HG03103 (cell line): ENCODE data around the gene RCAN3.
"Not testable (repeated sequence)": the region's sequence is repeated elsewhere in the genome, so short reads cannot be mapped to it uniquely, and the experiment has no call there.

Experiments
- ATAC-seq: cut with Tn5 transposase; IDR thresholded peaks from one replicate; pipeline ENCODE4 v1.9.1; 2021; ENCODE audit warnings: low read depth; ENCODE audit not compliant: unreplicated experiment

The RCAN3 gene

DNA sequence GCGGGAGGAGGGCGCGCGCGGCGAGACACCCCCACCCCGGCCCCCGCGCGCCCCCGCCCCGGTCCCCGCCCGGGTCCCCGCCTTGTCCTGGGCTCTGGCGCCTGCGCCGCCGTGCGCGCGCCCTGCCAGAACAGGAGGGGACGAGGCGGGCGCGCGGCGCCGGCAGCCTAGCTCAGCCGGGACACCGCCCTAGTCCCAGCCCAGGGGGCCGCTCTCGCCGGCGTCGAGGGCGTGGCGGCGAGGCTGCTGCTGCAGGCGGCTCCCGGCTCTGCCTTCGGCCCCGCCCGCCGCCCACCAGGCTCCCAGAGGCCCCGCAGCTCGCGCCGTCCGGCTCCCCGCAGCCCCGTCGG, at the start of gene RCAN3:
RCAN3 (plus strand) TSS at position 128 of the 350 bp plus-strand sequence. CDS start 11,537 bp downstream, outside the sequence.
- ATAC-seq, result peak; percentile 81

DNA sequence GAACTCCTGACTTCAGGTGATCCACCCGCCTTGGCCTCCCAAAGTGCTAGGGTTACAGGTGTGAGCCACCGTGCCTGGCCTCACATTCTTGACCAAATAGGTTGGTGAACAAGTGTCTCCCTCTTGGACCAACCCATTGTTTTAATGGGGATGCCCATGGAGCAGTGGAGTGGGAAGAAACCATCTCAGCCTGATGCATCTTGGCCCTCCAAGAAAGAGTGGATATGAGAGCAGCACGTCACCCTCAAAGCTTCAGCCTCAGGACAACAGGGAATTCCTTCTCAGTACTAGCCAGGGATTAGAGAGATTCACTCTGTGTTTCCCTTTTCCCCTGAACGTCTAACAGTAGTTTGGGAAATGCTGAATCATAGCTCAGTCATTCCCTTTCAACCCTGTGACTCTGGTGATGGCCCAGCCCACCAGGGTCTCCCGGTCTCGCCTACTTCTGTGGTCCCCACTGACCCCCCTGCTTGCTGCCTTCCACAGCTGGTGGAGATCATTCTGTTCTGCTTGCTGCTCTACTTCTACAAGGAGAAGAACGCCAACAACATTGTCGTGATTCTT, 49.6 kb upstream of the RCAN3 start:
- no peak for ATAC-seq

DNA sequence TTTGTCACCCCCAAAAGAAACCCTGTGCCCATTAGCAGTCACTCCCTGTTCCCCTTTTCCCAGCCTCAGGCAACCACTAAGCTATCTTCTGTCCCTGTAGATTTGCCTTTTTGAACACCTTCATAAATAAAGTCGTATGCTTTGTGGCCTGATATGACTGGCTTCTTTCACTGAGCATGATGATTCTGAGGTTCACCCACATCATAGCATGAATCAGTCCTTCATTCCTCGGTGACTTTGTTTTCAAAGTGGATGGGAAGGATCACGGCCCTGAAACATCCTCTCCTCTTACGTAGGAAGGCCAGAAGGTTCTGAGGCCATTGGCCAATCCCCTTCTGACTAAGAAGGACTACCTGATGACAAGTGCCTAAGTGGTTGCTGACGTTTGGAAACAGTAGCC, 48.0 kb upstream of the RCAN3 start:
- no peak for ATAC-seq

DNA sequence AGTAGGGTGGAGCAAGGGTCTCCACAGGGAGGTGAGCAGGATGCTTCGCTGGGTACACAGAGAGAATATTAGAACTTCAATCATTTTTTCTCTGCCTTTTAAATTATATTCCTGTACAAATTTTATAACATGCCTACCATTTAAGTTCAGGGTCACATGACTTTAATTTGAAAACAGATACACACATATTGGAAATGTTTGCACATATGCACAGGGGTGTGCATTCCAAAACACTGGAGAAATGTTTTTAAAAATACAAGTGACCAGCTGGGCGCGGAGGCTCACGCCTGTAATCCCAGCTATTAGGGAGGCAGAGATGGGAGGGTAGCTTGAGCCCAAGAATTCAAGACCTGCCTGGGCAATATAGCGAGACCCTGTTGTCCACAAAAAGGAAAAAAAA, 47.4 kb upstream of the RCAN3 start:
- no peak for ATAC-seq

DNA sequence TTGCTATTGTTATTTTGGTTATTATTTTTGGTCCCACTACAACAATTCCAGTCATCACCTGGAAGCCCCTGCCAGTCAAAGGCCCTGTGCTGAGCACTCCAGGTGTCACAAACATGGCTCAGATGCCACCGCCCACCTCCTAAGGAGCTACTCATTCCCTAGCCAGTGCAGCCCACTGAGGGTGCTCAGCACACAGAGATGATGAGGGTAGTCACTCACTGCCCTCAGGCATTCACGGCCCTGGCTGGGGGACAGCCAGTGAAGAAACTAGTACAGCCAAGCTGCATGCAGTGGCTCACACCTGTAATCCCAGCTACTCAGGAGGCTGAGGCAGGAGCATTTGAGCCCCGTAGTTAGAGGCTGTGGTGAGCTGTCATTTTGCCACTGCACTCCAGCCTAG, 44.8 kb upstream of the RCAN3 start:
- ATAC-seq, result no peak

DNA sequence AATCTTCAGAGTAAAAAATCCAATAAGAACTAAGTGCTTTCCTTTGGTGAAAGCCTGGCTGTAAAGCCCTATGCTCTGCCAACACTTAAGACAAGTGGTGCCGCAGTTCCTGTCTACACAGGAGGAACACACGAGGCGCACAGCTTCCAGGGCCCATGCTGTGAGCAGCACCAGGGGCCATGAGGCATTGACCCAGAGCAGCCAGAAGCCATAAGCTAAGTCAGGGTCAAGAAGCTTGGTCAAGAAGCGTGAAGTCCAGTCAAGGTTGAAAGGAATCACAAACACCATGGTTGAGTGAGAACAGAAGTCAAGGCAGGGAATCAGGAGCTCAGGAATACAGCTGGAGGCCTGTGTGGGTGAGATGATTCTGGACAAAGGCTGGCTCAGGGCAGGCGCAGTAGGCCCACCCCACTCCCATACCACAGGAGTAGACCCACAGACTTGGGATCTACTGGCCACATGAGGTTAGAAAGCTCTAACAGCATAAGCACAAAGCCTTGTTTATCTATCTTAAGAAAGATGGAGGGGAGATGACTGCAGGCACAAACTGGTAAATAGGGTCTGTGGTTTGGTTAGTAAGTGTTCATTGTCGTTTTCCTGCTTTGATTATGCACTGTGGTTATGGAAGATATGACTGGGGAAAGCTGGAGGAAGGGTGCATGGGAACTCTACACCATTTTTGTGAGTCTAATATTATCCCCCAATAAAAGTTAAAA, 42.9 kb upstream of the RCAN3 start:
- no peak for ATAC-seq

DNA sequence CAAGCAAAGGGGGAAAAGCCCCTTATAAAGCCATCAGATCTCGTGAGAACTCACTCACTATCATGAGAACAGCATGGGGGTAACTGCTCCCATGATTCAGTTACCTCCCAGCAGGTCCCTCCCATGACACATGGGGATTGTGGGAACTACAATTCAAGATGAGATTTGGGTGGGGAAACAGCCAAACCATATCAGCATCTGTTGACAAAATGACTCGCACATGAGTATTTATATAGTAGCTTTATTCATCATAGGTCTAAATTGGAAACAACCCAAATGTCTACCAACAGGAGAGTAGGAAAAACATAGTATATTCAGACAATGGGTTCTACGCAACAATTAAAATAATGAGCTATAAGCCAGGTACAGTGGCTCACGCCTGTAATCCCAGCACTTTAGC, 40.5 kb upstream of the RCAN3 start:
- not testable (repeated sequence) for ATAC-seq

DNA sequence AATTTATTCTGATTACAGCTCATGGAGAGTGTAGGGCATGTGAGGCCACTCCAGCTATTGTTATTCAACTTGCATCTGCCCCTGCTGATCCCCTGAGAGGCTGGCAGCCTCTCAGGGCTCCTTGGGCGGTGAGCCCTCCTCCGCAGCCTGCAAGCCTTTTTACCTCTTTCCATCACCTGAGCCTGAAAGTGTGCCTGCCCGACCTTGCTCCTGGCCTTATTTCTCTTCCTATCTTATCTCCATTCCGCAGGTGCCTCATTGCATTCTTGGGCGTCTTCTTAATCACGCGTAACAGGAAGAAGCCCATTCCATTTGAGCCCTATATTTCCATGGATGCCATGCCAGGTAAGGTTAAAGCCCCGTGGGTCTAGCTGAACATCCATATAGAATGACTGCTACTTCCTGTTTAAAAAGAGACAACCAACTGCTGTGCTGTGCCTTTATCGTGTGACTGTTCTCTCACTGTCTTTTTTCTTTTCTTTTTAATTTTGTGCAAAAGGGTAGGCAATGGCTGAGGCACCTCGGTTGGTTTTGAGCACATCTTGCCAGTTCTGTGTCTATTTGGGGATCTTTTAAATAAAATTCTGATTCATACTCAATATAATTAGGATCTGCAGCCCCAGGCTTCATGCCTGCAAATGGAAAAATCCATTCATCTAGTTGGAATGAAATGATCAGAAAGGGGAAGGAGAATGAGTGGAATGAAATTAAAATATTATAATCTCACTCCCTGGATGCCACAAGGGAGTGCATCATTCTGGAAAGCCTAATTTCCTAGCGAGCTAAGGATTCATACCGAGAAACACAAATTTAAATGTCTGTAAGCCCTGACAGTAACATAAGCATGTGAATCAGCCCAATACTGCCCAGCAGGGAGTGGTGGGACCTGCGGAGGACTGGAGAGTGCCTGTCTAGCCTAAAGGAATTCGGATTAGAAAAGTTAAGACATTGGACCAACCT, 38.6 kb upstream of the RCAN3 start:
- ATAC-seq, result no peak

DNA sequence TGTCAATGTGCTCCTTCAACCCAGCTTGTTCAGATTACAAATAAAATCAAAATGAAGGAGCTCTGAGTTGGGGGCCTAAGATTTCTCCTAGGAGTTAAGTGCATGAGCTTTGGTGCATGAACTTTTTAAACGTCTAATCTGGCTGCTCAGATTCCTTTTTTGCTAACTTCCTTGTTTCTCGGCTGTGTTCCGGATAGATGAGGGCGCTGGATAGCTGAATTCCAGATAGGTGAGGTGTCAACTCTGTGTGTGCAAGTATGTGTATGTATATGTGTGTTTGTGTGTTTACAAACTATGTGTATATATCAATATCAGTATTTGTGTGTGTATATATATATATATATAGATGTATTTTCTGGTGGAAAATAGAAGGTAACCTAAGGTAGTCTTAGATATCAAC, 37.5 kb upstream of the RCAN3 start:
- no peak for ATAC-seq

DNA sequence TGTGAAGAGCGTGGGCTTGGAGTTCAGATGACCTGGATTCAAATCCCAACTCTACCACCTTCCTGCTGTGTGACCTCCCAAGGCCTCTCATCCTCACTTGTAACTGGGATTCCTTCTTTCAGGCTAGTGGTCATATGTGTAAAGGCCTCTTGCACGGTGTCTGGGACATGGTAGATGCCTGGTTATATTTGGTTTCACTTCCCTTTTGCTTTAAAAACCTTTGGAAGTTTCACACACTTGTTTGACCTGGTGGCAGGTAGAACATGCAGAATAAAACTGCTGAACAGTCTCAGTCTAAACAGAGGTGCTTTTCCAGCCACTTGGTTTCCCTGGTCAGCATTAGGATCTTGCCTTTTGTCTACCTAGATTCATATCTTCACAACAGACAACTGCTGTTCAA, 37.0 kb upstream of the RCAN3 start:
- ATAC-seq, result no peak

DNA sequence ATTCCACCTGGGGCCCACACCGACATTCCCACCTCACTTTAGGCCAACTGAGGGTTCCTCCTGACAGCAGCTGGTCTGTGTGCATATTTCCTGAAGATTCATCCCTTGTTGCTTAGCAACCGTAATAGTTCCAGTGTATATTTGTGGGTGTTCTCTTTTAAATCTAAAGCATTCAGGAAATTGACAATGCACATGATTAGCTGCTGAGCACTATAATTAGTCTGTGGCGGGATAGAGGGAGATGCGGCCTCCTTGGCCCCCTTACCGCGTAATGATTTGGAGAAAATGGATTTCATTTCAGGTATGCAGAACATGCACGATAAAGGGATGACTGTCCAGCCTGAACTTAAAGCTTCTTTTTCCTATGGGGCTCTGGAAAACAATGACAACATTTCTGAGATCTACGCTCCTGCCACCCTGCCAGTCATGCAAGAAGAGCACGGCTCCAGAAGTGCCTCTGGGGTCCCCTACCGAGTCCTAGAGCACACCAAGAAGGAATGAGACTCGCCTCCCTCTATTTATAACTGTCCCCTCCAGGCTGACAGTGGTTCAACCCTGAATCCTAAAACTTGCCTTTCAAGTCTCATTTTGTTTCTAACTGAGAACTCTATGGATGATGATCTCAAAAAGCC, 33.8 kb upstream of the RCAN3 start:
- ATAC-seq, result no peak

DNA sequence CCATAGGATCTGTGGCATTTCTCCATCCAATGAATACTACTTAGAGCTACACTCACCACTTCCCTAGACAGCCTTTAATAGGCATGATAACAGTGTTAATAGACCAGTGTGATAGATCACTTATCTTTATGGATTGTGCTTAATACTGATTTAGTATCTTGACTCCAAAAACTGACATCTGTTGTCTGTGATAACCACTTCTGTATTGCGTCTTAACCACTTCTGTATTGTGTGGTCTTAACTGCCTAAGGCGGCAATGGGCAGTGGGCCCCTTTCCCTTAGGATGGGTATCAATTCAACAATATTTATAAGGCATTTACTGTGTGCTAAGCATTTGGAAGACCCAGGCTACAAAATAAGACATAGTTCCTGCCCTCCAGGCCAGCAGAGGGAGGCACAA, 32.0 kb upstream of the RCAN3 start:
- no peak for ATAC-seq

DNA sequence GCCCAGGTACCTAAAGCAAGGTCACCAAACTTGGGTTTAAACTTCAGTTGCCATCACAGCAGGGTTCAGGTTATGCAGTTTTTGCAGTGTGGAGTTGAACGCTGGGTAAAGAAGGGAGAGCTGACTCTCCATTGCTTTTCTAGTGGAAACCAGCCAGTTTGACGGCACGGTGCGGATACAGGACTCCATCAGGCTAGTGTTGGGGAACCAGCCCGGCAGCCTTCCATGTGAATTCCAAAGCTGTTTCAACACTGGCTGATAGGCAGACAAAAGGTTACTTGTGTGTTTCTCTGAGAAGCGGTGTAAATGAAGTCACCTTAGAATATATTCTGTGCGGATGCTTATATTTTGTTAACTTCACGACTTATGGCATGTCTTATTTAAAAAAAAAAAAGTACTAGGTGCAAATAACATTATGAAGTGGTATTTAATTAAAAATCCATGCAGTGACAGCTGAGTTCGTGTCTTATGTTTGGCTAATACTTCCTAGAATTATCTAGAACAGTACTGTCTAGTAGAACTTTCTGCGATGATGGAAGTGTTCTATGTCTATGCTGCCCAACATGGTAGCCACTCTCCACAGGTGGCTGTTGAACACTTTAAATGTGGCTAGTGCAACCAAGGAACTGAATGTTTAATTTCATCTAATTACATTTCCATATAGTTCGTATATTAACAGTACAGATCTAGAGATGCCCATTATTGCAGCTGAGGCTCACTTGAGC, 29.9 kb upstream of the RCAN3 start:
- ATAC-seq, result no peak

DNA sequence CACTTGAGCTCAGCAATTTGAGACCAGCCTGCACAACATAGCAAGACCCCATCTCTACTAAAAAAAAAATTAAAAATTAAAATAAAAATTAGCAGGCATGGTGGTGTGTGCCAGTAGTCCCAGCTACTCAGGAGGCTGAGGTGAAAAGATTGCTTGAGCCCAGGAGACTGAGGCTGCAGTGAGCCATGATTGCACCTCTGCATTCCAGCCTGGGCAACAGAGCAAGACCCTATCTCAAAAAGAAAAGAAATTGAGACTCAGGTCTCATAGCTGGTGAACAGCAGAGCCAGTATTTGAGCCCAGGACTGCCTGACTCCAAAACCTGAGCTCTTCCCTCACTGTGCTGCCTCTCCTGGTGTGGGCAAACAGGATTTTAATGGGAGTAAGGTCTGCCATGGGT, 28.4 kb upstream of the RCAN3 start:
- ATAC-seq, result no peak

DNA sequence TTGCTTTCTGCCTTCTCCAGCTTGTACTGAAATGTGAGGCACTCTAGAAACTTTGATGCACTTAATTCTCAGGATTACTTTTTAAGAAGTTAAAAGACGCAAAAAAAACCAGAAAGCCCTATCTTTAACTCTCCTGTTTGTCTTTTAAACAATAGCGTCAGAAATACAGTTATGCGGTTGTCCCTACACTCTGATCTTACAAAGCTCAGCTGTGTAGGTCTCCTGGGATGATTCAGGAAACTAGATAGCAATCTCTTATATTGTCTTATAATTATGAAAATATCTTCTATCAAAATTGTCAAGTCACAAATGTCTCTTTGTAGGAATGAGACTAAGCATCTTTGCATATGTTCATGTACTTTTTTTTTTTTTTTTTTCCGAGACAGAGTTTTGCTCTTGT, 26.9 kb upstream of the RCAN3 start:
- no peak for ATAC-seq

DNA sequence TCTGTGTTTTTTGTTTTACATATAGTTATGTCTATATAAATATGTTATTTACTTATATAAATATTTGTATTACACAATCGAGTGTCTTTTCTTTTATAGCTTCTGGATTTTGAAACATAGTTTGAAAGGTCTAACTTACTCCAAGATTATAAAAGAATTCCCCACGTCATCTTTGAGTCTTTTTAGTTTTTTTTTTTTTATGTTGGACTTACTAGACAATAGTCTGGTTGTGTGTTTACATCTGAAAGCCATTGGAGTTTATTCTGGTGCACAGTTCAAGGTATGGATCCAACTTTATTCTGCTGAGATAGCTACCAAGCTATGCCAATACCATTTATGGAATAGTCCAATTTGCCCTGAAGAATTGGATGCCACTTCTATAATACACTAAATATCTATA, 26.1 kb upstream of the RCAN3 start:
- no peak for ATAC-seq

DNA sequence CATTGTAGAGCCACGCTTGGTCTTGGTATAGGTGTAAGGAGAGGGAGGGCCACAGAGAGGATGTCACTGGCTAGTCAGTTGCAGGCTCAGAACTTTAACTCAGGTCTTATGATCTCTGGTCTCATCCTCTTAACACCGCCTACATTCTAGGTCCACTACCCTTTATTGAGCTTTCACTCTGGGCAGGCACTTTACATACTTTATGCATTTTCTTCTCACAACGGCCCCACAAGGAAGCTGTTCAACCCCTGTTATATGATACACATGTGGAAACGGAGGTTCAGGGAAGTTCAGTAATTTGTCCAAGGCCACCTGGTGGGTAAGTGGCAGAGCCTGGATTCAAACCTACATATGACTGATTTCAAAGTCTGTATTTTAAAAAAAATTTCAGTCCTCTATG, 25.3 kb upstream of the RCAN3 start:
- ATAC-seq, result no peak

DNA sequence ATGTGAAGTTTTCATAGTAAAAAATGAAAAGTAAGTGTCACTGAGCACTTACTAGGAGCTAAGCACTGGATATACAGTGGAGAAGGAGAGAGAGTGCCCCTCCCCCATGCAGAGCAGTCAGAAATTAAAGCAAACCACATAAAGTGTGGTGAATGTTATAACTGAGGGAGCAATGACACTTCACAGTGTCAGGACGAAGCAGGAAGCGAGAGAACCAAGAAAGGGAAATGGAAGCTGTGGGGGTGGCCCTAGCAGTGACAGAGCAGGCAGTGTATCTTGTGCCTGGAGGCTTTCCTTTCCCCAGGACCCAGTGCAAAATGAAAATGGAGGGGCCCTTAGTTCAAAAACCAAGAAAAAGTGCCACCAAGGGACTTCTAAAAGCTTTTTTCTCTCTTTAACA, 21.5 kb upstream of the RCAN3 start:
- no peak for ATAC-seq

DNA sequence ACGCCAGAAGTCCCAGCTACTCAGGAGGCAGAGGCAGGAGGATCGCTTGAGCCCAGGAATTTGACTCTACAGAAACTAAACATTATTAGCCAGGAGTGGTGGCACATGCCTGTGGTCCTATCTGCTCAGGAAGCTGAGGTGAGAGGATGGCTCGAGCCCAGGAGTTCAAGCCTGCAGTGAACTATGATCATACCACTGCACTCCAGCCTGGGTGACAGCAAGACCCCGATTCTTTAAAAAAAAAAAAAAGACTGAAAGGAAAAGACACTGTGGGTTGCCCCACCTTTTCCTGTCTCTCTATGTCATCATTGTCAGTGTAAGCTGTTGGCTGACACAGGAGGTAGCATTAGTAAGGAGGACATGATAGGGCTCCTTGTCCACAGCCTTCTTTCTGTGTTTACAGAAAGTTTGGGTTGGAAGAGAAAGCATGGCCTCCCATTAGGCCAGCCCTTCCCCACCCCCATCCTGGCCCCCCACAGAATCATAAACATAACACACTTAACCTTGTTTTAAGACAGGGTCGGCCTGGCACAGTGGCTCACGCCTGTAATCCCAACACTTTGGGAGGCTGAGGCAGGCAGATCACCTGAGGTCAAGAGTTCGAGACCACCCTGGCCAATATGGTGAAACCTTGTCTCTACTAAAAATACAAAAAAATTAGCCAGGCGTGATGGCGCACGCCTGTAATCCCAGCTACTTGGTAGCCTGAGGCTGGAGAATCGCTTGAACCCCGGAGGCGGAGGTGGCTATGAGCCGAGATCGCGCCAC, 20.6 kb upstream of the RCAN3 start:
- no peak for ATAC-seq

DNA sequence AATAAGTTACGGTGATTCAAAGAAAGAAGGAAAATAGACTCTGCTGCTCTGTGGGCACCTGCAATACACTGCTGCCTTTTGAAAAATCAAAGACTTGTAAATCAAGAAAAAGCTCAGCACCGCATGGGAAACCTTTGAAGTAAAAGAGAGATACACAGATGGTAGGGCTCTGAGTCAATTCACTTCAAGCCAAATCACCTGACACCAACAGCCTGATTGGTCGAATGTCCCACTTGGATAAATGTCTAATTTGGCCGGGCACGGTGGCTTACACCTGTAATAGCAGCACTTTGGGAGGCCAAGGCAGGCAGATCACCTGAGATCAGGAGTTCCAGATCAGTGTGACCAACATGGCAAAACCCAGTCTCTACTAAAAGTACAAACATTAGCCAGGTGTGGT, 19.2 kb upstream of the RCAN3 start:
- ATAC-seq, result no peak
